Measurements from ENCODE around the gene CCRL2. TPM values are rescaled to one million over a fixed set of nuclear protein-coding genes. Genes with fewer than 3 reads are reported as not detected.

Gene CCRL2
- total and polyA plus RNA-seq, 2 experiments from 2014 or later, result 5.3 to 8.6 TPM

DNA sequence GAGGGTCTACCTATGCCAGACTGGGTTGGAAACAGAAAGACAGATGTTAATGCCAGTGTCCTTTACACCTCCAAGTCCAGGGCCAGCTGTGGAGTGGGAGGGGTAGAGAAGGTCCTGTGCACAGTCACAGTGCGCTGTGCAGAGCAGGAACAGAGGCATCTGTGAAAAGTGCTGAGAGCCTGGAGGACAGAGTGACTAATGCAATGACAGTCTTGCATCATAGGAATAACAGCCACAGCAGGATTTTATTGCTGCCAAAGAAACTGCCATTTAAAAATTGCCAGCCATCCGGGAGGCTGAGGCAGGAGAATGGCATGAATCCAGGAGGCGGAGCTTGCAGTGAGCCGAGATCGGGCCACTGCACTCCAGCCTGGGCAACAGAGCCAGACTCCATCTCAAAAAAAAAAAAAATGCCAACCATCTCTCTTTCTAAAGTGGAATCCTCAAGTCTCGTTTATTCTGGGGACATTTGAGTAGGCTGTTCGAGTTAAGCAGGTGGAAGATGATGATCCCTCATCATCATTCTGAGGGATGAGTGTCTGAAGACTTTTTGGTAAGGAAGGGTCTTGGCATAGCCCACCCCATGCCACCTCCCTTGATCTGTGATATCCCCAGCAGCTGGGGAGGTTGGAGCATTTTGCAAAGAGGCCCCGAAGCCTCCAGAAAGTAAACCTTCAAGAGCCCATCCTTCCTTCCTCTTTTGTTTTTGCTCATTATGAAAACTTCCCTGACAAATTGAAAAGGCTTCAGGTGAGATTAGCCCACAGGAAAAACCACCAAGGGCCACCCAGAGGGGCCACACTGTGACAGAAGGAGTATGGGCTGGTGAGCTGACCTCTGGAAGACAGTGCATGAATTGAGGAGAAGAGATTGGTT lies 45.4 kb upstream of the CCRL2 start:
- TF ChIP-seq, protein P1, sequence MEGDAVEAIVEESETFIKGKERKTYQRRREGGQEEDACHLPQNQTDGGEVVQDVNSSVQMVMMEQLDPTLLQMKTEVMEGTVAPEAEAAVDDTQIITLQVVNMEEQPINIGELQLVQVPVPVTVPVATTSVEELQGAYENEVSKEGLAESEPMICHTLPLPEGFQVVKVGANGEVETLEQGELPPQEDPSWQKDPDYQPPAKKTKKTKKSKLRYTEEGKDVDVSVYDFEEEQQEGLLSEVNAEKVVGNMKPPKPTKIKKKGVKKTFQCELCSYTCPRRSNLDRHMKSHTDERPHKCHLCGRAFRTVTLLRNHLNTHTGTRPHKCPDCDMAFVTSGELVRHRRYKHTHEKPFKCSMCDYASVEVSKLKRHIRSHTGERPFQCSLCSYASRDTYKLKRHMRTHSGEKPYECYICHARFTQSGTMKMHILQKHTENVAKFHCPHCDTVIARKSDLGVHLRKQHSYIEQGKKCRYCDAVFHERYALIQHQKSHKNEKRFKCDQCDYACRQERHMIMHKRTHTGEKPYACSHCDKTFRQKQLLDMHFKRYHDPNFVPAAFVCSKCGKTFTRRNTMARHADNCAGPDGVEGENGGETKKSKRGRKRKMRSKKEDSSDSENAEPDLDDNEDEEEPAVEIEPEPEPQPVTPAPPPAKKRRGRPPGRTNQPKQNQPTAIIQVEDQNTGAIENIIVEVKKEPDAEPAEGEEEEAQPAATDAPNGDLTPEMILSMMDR (IDR thresholded peaks at IDR 0.05; ENCODE audit: low read depth, low read length), result no peak
- H3K9me3 ChIP-seq (ENCODE audit: low read depth), result no peaks in the 10 kb centered on the region
- no peak for DNase-seq (ENCODE audit: low read depth in 1 of 2, low spot score in 1 of 2)
- no peaks in the 10 kb centered on the region for H3K36me3 ChIP-seq
- H3K27me3 ChIP-seq, result no peaks in the 10 kb centered on the region
- no peak overlapping the region for H3K27ac ChIP-seq
- H3K4me1 ChIP-seq (ENCODE audit: low read depth), result no peaks in the 10 kb centered on the region
- H3K4me3 ChIP-seq, result no peak overlapping the region

DNA sequence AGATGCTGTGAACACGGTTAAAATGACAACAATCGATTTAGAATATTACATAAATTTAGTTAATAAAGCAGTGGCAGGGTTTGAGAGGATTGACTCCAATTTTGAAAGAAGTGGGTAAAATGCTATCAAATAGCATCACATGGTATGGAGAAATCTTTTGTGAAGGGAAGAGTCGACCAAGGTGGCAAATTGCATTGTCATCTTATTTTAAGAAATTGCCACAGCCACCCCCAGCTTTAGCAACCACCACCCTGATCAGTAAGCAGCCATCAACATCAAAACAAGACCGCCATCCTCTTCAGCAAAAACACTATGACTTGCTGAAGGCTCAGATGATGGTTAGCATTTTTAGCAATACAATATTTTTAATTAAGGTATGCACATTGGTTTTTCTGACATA lies 42.0 kb upstream of the CCRL2 start:
- no peaks in the 10 kb centered on the region for H3K27me3 ChIP-seq
- TF ChIP-seq, protein P1 (IDR thresholded peaks at IDR 0.05; ENCODE audit: low read depth, low read length), result no peak
- H3K9me3 ChIP-seq (ENCODE audit: low read depth), result no peaks in the 10 kb centered on the region
- no peak overlapping the region for H3K27ac ChIP-seq
- no peak overlapping the region for H3K4me3 ChIP-seq
- DNase-seq (ENCODE audit: low read depth in 1 of 2, low spot score in 1 of 2), result no peak
- no peaks in the 10 kb centered on the region for H3K36me3 ChIP-seq
- no peaks in the 10 kb centered on the region for H3K4me1 ChIP-seq (ENCODE audit: low read depth)

DNA sequence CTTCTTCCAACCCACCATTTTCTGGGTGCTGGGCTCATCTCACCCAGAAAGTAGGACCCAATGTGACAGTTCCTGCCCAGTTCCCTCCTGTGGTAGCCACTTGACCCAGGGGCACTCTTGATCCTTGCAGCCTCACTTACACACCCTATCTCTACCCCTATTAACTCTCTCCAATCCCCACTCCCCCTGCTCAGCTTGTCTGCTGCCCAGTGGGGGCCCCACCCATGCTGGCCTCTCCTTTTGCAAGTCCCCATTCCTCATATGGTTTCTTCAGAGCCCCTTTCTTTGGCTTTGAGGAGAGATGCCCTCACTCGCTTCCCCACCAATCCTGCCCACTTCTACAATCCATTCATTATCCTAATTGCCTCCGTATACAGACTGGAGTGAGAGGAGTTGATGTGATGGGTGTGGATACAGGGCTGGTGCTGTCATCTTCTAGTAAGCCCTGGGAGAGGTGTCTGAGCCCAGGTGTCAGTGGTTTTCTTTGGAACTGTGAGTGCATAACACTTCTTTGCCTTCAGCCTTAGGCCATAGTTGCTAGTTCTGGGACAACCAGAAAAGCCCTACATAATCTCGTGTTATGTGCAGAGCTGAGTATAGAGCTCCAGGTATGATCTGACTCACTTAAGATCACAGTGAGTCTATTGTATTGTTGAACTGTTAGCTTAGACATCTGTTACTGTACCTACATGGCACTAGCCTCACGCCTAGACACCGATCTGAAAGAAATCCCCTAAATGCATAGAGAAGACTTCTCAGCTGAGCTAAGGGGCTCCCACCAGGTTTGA lies 41.1 kb upstream of the CCRL2 start:
- TF ChIP-seq, protein P1 (IDR thresholded peaks at IDR 0.05; ENCODE audit: low read depth, low read length), result no peak
- H3K27ac ChIP-seq, result no peak overlapping the region
- H3K27me3 ChIP-seq, result no peaks in the 10 kb centered on the region
- no peaks in the 10 kb centered on the region for H3K36me3 ChIP-seq
- H3K4me3 ChIP-seq, result no peak overlapping the region
- no peaks in the 10 kb centered on the region for H3K4me1 ChIP-seq (ENCODE audit: low read depth)
- H3K9me3 ChIP-seq (ENCODE audit: low read depth), result no peaks in the 10 kb centered on the region
- no peak for DNase-seq (ENCODE audit: low read depth in 1 of 2, low spot score in 1 of 2)

DNA sequence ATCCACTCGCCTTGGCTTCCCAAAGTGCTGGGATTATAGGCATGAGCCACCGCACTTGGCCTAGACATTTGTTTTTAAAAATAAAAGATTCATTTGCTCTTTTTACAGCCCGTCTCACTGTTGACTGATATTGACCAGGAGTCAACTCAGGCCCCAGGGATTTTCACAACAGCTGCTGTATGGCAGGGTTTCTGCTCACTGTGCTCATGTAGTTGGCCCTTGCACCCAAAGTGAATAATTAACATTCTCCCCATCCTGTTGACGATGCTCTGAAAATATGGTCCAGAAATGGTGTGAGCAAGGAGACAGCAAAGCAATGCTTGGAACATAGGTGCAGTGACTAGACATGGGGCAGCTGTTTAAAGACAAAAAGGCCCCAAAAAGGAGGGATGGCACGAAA lies 39.2 kb upstream of the CCRL2 start:
- Histone ChIP-seq H3K4me1 (ENCODE audit: low read depth) (no peaks in the 10 kb centered on the region), H3K27ac (no peak overlapping the region), H3K4me3 (no peak overlapping the region), H3K27me3 (no peaks in the 10 kb centered on the region), H3K36me3 (no peaks in the 10 kb centered on the region), H3K9me3 (ENCODE audit: low read depth) (no peaks in the 10 kb centered on the region)
- TF ChIP-seq, protein P1 (IDR thresholded peaks at IDR 0.05; ENCODE audit: low read depth, low read length), result no peak
- no peak for DNase-seq (ENCODE audit: low read depth in 1 of 2, low spot score in 1 of 2)

DNA sequence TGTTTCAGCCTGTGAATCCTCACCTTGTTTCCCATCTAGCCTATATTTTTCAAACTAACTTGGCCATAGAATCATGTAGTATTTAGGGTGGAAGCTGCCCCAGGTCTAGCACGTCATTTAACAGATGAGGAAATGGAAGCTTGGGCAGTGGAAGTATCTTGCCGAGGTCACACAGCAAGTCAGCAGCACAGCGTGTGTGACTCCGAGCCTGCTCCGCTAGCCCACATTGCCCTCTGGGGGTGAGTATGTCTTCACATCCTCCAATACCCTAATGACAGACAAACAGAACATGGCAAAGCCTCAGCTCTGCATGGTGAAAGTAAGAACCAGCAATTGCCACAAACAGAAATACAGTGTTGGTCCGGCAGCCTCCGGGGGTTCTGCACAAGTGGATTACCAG lies 38.5 kb upstream of the CCRL2 start:
- TF ChIP-seq, protein P1 (IDR thresholded peaks at IDR 0.05; ENCODE audit: low read depth, low read length), result no peak
- no peaks in the 10 kb centered on the region for H3K27me3 ChIP-seq
- DNase-seq (ENCODE audit: low read depth in 1 of 2, low spot score in 1 of 2), result peak; percentile 18 to 24

More for the DNA sequence above, 38.5 kb upstream of the CCRL2 start:
- H3K27ac ChIP-seq, result no peak overlapping the region
- H3K36me3 ChIP-seq, result no peaks in the 10 kb centered on the region
- H3K4me1 ChIP-seq (ENCODE audit: low read depth), result no peaks in the 10 kb centered on the region
- no peak overlapping the region for H3K4me3 ChIP-seq
- H3K9me3 ChIP-seq (ENCODE audit: low read depth), result no peaks in the 10 kb centered on the region
